ENCODE measurements around the gene KLF4. TPM values are rescaled to one million over a fixed set of nuclear protein-coding genes. Genes with fewer than 3 reads are reported as not detected.

The KLF4 gene
- total and polyA plus RNA-seq, 2 of the 13 experiments (the other 11 are each of a cell fraction or from before 2014, with no cell fraction given), result 0.20 to 0.37 TPM

- TF ChIP-seq ZNF256 (CRISPR knock-in tag; conservative IDR thresholded peaks at IDR 0.05) (no peak), KLF12 (CRISPR knock-in tag; IDR thresholded peaks at IDR 0.05; ENCODE audit: borderline replicate concordance) (no peak), ZBTB7B (CRISPR knock-in tag; IDR thresholded peaks at IDR 0.05) (no peak), MLXIP (CRISPR knock-in tag; IDR thresholded peaks at IDR 0.05; ENCODE audit: borderline replicate concordance) (no peak), FOXO1 (CRISPR knock-in tag; IDR thresholded peaks at IDR 0.05) (no peak), STAT5B (CRISPR knock-in tag; IDR thresholded peaks at IDR 0.05) (no peak), NAIF1 (CRISPR knock-in tag; IDR thresholded peaks at IDR 0.05; ENCODE audit: borderline replicate concordance) (no peak), ZNF720 (CRISPR knock-in tag; IDR thresholded peaks at IDR 0.05) (no peak), REXO4 (CRISPR knock-in tag; IDR thresholded peaks at IDR 0.05; ENCODE audit: borderline replicate concordance) (no peak), TCF7 (IDR thresholded peaks at IDR 0.05; ENCODE audit: low read depth) (peak; percentile 39; the same call in 1 of the 2 replicates), ZNF577 (CRISPR knock-in tag; IDR thresholded peaks at IDR 0.05; ENCODE audit: borderline replicate concordance, low read depth) (no peak), DNMT1 (CRISPR knock-in tag; IDR thresholded peaks at IDR 0.05) (no peak), MTF2 (CRISPR knock-in tag; IDR thresholded peaks at IDR 0.05; ENCODE audit: borderline replicate concordance) (no peak), BRF2 (CRISPR knock-in tag; IDR thresholded peaks at IDR 0.05) (no peak), ZNF451 (CRISPR knock-in tag; IDR thresholded peaks at IDR 0.05) (no peak), PATZ1 (CRISPR knock-in tag; IDR thresholded peaks at IDR 0.05) (no peak), ZNF232 (CRISPR knock-in tag; IDR thresholded peaks at IDR 0.05; ENCODE audit: borderline replicate concordance) (no peak), ZNF674 (CRISPR knock-in tag; IDR thresholded peaks at IDR 0.05; ENCODE audit: low read depth) (no peak), SOX6 (IDR thresholded peaks at IDR 0.05) (no peak), SOX6 (CRISPR knock-in tag; IDR thresholded peaks at IDR 0.05) (peak; percentile 82), ZNF552 (CRISPR knock-in tag; IDR thresholded peaks at IDR 0.05; ENCODE audit: borderline replicate concordance) (no peak), NFE2 (CRISPR knock-in tag; IDR thresholded peaks at IDR 0.05) (0 out of 2 replicates have a peak, but pooled peaks have one; percentile 29), TFE3 (CRISPR knock-in tag; IDR thresholded peaks at IDR 0.05) (no peak), HNRNPUL1 (IDR thresholded peaks at IDR 0.05; ENCODE audit: low read depth, low read length) (no peak)
These were observed 15.3 kb upstream of the KLF4 start (continued) for GRCh38 chr9:107504585-107505455.

All from HepG2 (cell line).